Endometrial microvascular endothelial cells (primary cell): ENCODE data around the gene SLC25A21. TPM values are rescaled to one million over a fixed set of nuclear protein-coding genes. Genes with fewer than 3 reads are reported as not detected.
"Not testable (repeated sequence)": the region's sequence is repeated elsewhere in the genome, so short reads cannot be mapped to it uniquely, and the experiment has no call there.

Experiments used
- in situ Hi-C: cut with HindIII; loops from 2 replicates; pipeline ENCODE4 v1.10.0; 2017; ENCODE audit warnings: low sequenced_read_pairs, low pct_unique_long_range_greater_than_20kb; ENCODE audit errors: inconsistent ontology term
- total RNA-seq: library from RNA; depleted of rRNA; stranded (reverse); fragments of >200 nt; gene quantifications from one replicate; pipeline ENCODE4 v1.2.3, GENCODE V29; 2015; ENCODE audit errors: inconsistent ontology term

Gene SLC25A21
- total RNA-seq, 1 donor from 2014 or later, result 1.4 TPM

GRCh38 chr14:36935976-36936678 lies 236.3 kb downstream of the SLC25A21 start:
- in situ Hi-C loops, result no loop called here

GRCh38 chr14:36934304-36934703 lies 238.1 kb downstream of the SLC25A21 start:
- in situ Hi-C loops, result no loop called here

GRCh38 chr14:36931791-36932190 lies 240.6 kb downstream of the SLC25A21 start:
- in situ Hi-C loops, result no loop called here

- in situ Hi-C loops, result no loop called here
Observed at GRCh38 chr14:36928432-36928831, 244.0 kb downstream of the SLC25A21 start.

- in situ Hi-C loops, result no loop called here
Observed at GRCh38 chr14:36925094-36925493, 247.3 kb downstream of the SLC25A21 start.

GRCh38 chr14:36916668-36917067 lies 255.7 kb downstream of the SLC25A21 start:
- in situ Hi-C loops, result no loop called here

- in situ Hi-C loops, result no loop called here
Observed at GRCh38 chr14:36915081-36915480, 257.3 kb downstream of the SLC25A21 start.

- in situ Hi-C loops, result no loop called here
Observed at GRCh38 chr14:36910578-36910977, 261.8 kb downstream of the SLC25A21 start.

- in situ Hi-C loops, result no loop called here
Observed at GRCh38 chr14:36905272-36905888, 267.0 kb downstream of the SLC25A21 start.

GRCh38 chr14:36901861-36902260 lies 270.5 kb downstream of the SLC25A21 start:
- in situ Hi-C loops, result no loop called here

GRCh38 chr14:36900846-36901245 lies 271.6 kb downstream of the SLC25A21 start:
- in situ Hi-C loops, result no loop called here

GRCh38 chr14:36896300-36896699 lies 276.1 kb downstream of the SLC25A21 start:
- in situ Hi-C loops, result not testable (repeated sequence)

- in situ Hi-C loops, result no loop called here
Observed at GRCh38 chr14:36884049-36884448, 288.4 kb downstream of the SLC25A21 start.

GRCh38 chr14:36880276-36880675 lies 292.1 kb downstream of the SLC25A21 start:
- in situ Hi-C loops, result no loop called here

GRCh38 chr14:36879558-36879957 lies 292.8 kb downstream of the SLC25A21 start:
- in situ Hi-C loops, result no loop called here

- in situ Hi-C loops, result no loop called here
Observed at GRCh38 chr14:36874396-36875138, 297.8 kb downstream of the SLC25A21 start.

- in situ Hi-C loops, result no loop called here
Observed at GRCh38 chr14:36870776-36871175, 301.6 kb downstream of the SLC25A21 start.

- in situ Hi-C loops, result no loop called here
Observed at GRCh38 chr14:36869125-36869524, 303.3 kb downstream of the SLC25A21 start.

GRCh38 chr14:36866867-36867266 lies 305.5 kb downstream of the SLC25A21 start:
- in situ Hi-C loops, result no loop called here

GRCh38 chr14:36863271-36863670 lies 309.1 kb downstream of the SLC25A21 start:
- in situ Hi-C loops, result no loop called here
